GM18951 (cell line): ENCODE results near the gene SUPV3L1.

Experiments
- POLR2A ChIP-seq: IDR thresholded peaks from 4 replicates; pipeline ENCODE4 v1.6.1; 2011; ENCODE audit warnings: mild to moderate bottlenecking; ENCODE audit not compliant: insufficient read length, insufficient read depth; ENCODE audit errors: extremely low read depth
- in situ Hi-C: fragments of 300-500 bp; cut with MboI; formaldehyde crosslinking; loops from one replicate; pipeline ENCODE4 v1.12.0; 2022; ENCODE audit warnings: low sequenced_read_pairs, mixed read lengths, inconsistent platforms; ENCODE audit not compliant: unreplicated experiment

The SUPV3L1 gene

DNA sequence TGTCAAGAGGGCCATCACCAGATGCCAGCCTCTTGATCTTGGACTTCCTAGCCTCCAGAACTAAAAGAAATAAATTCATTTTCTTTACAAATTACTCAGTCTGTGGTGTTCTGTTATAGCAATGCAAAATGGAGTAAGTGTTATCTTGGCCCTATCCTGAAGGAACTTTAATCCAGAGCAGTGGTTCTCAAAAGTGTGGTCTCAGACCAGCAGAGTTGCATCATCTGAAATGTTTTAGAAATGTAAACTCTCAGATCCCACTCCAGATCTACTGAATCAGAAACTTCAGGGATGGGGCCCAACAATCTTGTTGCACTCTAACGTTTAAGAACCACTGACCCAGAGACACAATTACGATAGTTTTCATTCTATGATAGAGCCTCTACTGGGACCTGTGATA, 3.2 kb upstream of the SUPV3L1 start:
- no peak for TF ChIP-seq POLR2A
- in situ Hi-C loops = no loop called here

DNA sequence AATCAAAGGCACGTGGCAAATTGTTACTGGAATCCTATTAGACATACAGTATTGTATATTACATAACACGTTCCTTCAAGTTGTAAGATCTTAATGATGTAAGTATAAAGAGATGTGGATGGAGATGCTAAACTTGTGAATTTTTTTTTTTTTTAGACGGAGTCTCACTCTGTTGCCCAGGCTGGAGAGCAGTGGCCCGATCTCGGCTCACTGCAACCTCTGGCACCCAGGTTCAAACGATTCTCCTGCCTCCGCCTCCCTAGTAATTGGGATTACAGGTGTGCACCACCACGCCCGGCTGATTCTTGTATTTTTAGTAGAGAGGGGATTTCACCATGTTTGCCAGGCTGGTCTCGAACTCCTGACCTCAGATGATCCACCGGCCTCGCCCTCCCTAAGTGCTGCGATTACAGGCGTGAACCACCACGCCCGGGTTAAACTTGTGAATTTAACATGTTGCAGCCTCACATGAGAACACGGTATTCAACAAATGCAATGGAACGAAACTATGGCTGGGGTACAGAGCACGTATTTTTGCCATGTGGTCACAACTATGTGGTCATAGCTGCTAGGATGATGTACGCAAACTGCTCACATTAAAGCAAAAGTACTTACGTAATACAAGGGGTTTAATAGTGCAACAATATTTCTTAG, 818 bp upstream of the SUPV3L1 start:
- TF ChIP-seq POLR2A = no peak
- in situ Hi-C loops = no loop called here

DNA sequence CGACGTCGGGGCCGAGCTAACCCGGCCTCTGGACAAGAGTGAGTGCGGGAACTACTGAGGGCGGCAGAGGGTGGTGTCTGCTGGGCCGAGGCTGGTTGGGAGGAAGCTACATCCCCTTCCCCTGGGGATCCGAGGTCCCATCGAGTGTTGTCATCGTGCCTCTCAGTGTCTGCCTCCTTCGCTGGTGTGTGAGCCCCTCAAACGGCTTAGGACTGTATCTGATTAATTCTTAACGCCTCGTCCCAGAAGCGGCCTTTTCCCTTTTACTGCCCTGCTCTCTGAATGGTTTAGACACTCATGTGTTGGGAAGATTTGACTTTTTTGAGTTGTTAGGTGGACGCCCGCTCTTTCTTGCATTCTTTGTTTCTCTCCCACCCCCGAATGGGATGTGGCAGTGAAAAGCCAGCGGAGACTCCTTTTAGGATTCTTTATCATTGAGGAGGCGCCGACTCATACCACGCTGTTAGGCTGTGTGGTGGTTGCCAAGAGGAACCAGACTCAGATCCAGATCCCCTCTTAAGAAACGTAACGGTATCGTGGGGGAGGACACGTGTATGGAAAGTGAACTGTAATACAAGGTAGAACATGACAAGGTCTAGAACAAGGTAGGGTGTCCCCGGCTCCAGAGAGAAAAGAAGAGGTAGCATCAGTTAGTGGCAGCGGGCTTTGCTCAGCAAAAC, 631 bp downstream of the SUPV3L1 start:
- no peak for TF ChIP-seq POLR2A
- in situ Hi-C loops = no loop called here

DNA sequence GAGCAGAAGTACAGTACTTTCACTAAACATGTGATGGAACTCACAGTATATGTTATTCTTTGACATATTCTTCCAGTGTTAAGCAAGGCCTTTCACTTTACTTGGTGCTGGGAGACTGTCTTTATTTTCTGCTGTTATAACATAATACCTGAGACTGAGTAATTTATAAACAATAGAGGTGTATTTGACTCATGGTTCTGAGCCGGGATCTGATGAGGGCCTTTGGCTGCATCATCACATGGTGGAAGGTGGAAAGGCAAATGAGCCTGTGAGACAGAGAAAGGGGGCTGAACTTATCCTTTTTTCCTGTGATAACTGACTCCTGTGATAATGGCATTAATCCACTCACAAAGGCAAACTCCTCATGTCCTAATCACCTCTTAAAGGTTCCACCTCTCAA, 1.4 kb downstream of the SUPV3L1 start:
- in situ Hi-C loops = no loop called here
- TF ChIP-seq POLR2A = no peak

DNA sequence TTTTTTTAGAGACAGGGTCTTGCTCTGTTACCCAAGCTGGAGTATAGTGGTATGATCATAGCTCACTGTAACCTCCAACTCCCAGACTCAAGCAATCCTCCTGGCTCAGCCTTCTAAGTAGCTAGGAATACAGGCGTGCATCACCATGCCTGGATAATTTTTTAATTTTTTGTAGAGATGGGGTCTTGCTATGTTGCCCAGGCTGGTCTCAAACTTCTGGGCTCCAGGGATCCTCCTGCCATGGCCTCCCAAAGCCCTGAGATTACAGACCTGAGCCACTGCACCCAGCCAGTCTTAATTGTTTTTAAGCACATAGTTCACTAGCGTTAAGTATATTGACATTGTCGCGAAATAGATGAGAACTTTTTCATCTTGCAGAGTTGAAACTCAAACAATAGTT, 2.0 kb downstream of the SUPV3L1 start:
- no peak for TF ChIP-seq POLR2A
- in situ Hi-C loops = no loop called here

DNA sequence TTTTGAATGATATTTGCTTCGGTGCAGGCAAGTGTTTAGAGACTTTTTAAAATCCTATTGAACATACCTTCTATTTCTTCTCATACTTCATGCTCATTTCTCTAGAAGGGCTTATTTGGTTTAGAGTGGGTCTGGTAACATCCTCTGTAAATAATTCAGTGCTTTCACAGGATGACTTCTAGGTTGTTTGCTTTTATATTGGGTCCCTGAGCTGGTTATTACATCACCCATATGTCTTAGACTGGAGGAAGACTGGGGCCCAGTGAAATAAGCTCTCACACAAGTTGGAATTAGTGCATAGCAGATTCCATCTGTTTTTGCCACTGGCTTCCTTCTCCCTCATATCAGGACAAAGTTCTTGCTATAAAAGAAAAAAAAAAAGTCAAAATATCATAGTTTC, 6.5 kb downstream of the SUPV3L1 start:
- TF ChIP-seq POLR2A = no peak
- in situ Hi-C loops = no loop called here

DNA sequence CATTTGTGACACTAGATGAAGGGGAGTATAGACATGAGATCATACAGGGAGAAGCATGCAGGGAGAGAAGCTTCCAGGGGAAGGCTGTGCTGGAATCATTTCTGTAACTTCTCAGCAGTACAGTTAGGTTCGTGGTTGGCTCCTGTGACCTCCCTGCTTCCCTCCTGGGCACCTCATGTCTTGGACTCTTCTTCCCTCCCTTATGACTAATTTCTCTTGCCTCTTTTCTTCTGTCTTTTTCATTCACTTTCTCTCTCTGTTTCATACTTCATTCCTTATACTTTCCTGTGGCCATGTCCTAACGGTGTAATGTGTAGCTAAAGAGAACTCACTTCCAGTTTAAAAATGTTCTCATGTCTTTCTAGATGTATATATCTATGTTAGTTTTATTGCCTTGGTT, 21.0 kb downstream of the SUPV3L1 start:
- no peak for TF ChIP-seq POLR2A
- in situ Hi-C loops = loop anchor here (25.0 kb wide), 1 partner anchor 189 kb away; no protein-coding TSS in a partner anchor

DNA sequence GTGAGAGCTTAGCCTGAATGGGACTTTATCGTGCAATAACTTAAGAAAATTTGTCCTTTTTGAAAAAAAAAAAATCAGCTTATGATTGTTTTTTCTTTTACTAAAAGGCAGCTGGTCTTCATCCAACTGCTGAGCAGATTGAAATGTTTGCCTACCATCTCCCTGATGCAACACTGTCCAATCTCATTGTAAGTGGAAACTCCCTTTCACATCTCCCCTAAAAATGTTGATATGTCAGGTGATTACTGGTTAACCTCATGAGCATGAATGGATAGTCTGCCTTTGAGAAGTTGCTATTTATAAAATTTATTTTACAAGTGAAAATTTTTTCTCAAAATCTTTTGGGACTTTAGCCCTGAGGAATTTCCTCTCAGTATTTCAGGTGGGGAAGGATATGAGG, 22.3 kb downstream of the SUPV3L1 start:
- TF ChIP-seq POLR2A = no peak
- in situ Hi-C loops = loop anchor here (25.0 kb wide), 1 partner anchor 190 kb away; no protein-coding TSS in a partner anchor

DNA sequence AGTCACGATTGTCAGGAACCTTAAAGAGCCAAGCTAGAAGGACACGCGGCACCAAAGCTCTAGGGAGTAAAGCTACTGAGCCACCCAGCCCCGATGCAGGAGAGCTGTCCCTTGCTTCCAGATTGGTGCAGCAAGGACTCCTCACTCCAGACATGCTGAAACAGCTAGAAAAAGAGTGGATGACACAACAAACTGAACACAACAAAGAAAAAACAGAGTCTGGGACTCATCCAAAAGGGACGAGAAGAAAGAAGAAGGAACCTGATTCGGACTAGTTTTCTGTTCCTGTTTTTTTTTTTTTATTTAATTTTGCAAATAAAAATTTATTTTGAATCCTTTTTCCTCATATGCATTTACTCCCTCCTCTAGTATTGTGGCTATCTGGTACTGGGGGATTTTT, 28.7 kb downstream of the SUPV3L1 start:
- TF ChIP-seq POLR2A = no peak

DNA sequence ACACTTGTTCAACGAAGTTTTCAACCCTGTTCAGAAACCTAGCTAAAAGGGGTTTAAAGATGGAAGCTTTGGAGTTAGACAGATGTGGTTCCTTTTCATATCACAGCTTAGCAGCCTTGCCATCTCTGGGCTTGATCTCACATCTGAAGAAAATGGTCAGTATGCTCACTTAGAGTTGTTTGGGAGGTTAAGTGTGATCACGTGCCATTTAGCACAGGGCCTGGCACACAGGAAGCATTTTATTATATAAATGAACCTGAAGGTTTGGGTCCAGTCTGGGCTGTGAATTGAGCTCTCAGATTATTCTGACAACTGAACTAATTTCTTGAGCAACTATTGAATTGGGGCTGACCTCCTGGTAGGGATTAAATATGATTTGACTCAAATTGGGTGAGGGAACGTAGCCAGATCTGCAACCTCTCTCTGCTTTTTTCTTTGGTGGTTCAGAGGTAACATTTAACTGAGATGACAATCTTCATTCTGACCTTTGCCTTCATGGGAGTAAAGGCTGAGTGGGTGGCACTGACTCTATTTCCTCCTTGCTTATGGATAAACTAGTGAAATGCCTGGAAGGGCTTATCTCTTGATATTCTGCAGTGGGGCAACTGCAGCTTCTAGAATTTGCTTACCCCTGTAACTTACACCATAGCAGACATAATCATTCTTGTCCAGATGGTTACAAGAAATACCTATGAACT, 29.9 kb downstream of the SUPV3L1 start:
- in situ Hi-C loops = loop anchor here (25.0 kb wide), 1 partner anchor 198 kb away; no protein-coding TSS in a partner anchor
- no peak for TF ChIP-seq POLR2A

More for the DNA sequence above, 28.7 kb downstream of the SUPV3L1 start:
- in situ Hi-C loops = loop anchor here (25.0 kb wide), 1 partner anchor 196 kb away; no protein-coding TSS in a partner anchor

DNA sequence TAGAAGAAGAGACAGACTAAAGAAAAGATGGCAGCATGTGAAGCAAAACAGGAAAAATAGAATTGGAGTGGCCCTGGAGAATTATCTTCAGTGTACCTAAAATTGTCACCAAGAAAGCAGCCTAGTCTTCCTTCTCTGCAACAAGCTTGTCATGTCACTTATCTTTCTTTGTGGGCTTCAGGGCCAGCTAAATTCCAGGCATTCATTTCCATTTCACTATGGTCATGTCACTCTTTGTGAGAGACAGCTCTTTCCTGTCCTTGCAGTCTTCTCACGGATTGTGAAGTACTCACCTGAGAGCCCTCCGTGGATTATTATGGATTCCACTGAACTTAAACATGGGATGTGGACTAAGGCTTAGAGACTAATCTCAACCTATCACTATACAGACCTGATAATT, 31.1 kb downstream of the SUPV3L1 start:
- in situ Hi-C loops = loop anchor here (25.0 kb wide), 1 partner anchor 199 kb away; no protein-coding TSS in a partner anchor

DNA sequence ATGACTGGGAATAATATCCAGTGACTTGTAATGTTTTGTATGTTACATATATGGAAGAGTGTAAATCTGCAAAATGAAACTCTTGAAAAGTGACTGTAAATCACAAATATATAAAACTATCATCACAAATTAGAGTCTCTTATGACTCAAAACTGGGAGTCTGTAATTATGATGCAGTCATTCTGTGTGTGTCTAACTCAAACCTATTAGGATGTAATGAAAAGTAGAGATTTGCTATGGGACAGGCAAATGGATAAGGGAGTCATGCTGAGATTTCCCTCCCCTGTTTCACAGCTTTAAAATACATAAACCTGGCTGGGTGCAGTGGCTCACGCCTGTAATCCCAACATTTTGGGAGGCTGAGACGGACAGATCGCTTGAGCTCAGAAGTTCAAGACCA, 31.5 kb downstream of the SUPV3L1 start:
- in situ Hi-C loops = loop anchor here (25.0 kb wide), 1 partner anchor 199 kb away; no protein-coding TSS in a partner anchor
- TF ChIP-seq POLR2A = no peak

More for the DNA sequence above, 31.1 kb downstream of the SUPV3L1 start:
- TF ChIP-seq POLR2A = no peak

DNA sequence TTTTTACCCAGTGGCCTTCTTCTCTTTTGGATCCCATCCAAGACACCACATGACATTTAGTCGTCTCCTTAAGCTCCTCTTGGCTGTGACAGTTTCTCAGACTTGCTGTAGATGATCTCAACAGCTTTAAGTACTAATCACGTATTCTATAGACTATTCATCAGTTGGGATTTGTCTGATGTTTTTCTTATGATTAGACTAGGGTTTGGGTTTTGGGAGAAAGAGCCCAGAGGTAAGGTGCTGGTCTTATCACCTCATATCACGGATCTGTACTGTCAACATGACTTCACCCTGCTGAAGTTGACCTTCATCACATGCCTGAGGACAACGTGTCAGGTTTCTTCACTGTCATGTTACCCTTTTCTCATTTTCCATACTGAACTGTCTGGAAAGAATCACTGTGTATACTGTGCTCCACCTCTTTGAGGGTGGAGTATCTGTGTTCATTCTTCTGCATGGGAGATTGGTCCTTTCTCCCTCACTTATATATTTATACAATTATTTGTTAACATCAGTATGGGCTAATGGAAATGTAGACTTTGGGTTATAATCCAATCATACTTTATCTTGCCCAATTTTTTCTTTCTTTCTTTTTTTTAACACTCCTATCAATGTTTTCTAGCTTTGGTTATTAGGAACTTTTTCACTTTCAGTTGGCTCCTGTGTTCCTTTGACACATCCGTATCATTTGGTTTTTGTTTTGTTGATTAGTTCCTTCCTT, 33.7 kb downstream of the SUPV3L1 start:
- in situ Hi-C loops = loop anchor here (25.0 kb wide), 1 partner anchor 201 kb away; no protein-coding TSS in a partner anchor
- no peak for TF ChIP-seq POLR2A

DNA sequence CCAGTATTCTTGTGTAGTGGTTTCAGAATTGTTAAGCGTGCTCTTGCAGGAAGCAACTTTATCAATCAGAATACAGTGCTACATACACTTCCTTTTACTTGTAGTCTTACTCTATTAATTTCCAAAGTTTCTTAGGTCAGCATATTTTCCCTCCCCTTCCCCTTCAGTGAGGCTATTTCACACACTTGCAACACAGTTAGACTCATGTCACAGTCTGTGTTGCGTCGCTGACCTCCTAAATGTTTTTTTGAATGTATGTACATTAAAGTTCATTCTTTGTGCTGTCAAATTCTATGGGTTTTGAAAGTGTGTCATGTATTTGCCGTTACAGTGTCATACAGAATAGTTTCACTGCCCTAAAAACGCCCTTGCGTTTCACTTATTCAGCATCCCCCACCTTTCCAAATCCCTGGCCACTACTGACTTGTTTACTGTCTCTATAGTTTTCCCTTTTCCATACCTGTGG, 34.7 kb downstream of the SUPV3L1 start:
- in situ Hi-C loops = loop anchor here (25.0 kb wide), 1 partner anchor 202 kb away; no protein-coding TSS in a partner anchor
- TF ChIP-seq POLR2A = no peak
